Stimulated activated naive CD8-positive, alpha-beta T cell treated with anti-CD3 and anti-CD28 coated beads, Interleukin-15, Interleukin-2, amounts not matched to agents 100 U/mL and 50 U/mL, for 24 hours (primary cell): Measurements from ENCODE around the gene DLG5.

Experiments
- ATAC-seq: fragments of 150-1000 bp; cut with Tn5 transposase; one replicate; pipeline ENCODE4 v1.10.0; 2021
- DNase-seq: peaks from one replicate; pipeline ENCODE4 v3.0.0; 2021

DLG5 gene

GRCh38 chr10:77912576-77912975 lies 14.0 kb downstream of the DLG5 start:
- no peak for DNase-seq
- ATAC-seq: no peak

- ATAC-seq: no peak
- DNase-seq: no peak
Measured at GRCh38 chr10:77911535-77912123, 14.9 kb downstream of the DLG5 start.

DNA sequence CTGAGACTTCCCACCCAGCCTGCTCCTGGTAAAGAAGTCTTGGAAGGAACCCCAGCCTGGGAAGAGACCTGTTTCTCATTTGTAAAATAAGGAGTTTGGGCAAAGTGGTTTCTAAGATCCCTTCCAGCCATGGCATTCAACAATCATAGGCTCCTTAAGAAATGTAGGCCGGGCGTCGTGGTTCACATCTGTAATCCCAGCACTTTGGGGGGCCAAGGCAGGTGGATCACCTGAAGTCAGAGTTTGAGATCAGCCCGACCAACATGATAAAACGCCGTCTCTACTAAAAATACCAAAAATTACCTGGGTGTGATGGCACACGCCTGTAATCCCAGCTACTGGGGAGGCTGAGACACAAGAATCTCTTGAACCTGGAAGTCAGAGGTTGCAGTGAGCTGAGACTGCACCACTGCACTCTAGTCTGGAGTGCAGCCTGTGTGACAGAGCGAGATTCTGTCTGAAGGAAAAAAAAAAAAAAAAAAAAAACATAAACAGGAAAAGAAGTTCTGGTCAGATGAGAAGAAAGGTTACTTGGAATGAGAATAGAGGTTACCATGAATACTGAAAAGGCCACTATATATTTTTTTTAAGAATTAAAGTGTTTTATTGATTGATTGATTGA lies 15.9 kb downstream of the DLG5 start:
- DNase-seq (no peak), ATAC-seq (no peak)

DNA sequence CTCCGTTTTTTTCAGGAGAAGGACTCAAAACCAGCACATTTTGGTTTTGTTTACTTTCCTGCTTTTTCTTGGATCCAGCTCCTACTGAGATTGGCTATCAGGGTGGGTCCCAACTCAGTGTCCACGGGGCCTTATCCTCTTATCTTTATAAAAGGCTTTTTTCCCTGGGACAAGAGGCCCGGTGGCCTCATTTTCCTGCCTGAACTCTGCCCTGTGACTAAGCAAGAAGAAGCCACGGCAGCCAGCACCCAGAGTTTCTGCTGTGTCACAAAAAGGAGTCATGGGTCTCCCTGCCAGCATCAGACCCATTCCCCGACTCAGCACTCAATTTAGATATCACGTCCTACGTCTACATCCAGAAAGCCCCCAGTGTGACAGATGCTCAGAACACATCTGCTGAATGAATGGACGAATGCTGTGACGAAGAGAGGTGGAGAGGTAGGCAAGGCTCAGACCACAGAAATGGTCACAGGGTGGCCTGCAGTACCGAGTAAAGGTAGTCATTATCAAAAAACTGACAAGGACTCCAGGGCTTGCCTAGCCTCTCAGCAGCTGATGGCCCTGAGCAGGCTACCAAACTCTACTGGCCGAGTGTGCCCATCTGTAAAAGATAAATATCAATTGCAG lies 16.7 kb downstream of the DLG5 start:
- no peak for ATAC-seq
- no peak for DNase-seq

DNA sequence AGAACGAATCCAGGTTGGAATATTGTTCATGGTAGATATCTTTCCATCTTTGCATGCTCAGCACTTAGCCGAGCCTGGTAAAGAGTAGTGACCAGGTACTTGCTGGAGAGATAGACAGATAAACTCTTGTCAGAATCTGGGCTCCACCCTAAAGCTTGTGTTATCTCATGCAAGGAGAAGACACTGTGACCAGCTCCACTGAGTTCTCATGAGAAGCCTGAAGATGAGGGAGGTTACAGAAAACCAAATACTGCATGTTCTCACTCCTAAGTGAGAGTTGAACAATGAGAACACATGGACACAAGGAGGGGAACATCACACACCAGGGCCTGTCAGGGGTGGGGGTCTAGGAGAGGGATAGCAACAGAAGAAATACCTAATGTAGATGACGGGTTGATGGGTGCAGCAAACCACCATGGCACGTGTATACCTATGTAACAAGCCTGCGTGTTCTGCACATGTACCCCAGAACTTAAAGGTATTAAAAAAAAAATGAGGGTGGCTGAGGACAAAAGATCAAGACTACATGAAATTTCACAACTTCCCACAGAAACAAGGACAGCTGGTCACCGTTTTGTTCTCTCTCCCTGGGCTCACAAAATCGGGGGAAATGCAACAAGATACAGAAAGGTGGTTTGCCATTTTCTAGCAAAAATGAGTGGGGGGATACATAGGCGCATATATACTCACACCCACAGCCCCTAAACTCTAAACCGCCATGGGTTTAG lies 17.4 kb downstream of the DLG5 start:
- no peak for ATAC-seq
- DNase-seq: no peak

DNA sequence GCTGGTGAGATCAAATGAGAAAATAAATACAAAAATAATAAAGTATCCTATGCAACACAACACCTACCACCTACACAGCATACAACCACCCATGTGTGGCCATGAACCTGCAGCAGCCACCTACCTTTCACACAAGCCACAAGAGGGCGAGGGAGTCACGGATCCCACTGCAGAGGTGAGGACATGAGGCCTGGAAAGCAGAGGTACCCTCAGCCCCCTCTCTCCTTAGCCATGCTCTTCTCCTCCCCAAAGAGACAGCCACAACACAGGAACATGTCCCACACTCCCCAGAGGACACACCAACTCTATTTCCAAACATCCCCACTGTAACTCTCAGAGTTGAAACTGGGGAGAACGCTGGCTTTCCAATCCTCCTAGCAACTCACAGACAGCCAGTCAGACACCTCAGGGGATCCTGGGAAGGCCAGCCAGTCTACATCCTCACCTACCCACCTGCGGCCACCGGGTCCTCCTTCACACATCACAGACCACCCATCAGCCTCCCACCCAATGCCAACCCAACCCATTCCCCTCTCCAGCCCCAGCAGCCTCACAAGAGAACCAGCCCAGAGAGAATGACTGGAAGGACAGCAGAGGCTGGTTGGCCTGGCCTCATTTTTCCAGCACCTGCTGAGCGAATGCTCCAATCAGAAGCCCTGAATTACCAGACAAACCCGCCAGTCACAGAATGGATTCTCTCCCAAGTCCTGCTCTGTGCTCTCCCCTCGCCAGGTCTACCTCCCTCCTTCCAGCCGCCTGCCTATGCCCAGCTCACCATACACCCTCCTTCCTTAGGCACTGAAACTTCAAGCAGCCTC lies 18.4 kb downstream of the DLG5 start:
- DNase-seq (no peak), ATAC-seq (no peak)

DNA sequence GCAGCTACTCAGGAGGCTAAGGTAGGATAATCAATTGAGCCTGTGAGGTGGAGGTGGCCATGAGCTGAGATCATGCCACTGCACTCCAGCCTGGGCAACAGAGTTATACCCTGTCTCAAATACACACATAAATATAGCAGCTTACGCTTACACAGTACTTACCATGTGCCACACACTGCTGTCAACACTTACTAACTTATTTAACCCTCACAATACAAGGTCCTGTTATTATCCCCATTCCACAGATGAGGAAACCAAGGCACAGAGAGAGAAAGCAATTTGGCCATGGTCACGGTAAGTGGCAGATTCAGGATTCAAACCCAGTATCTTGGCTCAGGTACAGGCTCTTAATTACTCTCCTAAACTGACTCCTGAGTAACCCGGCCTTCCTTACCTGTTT lies 19.1 kb downstream of the DLG5 start:
- ATAC-seq (no peak), DNase-seq (no peak)

DNA sequence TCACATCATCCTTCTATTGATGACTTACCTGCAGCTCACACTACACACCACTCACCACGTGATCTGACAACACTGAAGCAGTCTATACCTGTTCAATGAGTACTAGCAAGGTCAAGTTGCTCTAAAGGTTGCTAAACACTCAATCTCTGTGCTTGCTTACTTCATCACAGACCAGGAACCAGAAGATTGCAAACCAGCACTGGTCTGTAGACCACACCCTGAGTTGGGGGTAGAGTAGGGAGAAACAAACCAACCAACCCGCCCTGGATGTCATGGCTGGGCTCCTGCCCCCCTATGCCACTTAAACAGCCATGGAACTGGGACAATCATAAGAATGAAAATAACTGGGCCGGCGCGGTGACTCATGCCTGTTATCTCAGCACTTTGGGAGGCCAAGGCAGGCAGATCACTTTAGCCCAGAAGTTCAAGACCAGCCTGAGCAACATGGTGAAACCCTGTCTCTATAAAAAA lies 19.6 kb downstream of the DLG5 start:
- ATAC-seq: no peak
- no peak for DNase-seq

DNA sequence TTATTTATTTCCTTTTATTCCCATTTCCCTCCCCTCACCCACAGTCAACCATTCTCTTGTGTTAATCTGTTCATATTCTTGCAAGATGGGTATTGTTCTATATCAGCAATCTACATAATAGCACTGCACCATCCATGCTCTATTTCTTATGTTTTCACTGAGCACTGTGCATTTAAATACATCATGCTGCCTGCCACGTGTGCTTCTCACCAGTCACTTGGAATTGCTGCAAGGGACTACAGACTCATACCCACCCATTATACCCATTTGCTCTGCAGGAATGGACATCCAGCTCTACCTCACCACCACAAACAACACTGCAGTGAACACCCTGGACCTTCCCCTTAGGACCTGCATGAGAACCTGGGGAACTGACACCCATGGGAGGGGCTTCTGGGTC lies 20.8 kb downstream of the DLG5 start:
- no peak for DNase-seq
- ATAC-seq: no peak

- ATAC-seq (no peak), DNase-seq (no peak)
Measured at GRCh38 chr10:77905086-77905748, 21.3 kb downstream of the DLG5 start.

- DNase-seq: no peak
- ATAC-seq: no peak
Measured at GRCh38 chr10:77904100-77904840, 22.3 kb downstream of the DLG5 start.

DNA sequence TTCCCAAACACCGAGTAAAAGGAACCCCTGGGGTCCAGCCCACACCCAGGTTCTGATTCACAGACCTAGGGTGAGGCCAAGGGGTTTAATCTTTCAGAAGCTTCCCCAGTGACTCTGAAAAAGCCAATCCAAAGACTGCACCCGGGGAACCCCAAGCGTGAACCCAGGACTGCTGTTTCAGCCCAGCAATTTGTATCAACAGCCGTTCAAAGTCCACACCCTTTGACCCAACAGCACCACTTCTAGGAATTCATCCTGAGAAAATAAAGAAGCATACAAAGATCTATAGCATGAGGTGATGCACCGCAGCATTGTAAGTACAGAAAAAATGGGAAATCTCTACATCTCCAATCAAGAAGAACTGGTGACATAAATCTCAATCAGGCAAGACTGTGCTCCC lies 24.4 kb downstream of the DLG5 start:
- no peak for DNase-seq
- ATAC-seq: no peak

DNA sequence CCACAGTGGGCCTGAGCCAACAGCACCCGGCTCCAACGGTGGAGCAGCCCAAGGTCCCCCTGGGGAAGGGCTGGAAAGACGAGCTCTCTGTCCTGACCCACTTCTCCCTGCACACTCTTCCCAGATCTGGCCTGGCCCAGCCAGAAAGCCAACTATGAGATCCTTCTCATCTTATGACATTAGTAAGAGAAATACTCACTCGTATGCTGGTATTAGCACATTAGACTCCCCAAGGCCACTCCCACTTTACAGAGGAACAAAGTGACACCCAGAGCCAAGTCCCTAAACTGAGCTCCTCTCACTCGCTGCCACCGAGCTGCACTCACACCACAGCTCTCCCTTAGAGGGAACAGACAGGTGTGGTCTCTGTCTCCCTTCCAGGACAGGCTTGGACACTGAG lies 24.8 kb downstream of the DLG5 start:
- DNase-seq: no peak

GRCh38 chr10:77899690-77900089 lies 26.9 kb downstream of the DLG5 start:
- no peak for DNase-seq
- ATAC-seq: no peak

More for the DNA sequence above, 24.8 kb downstream of the DLG5 start:
- ATAC-seq: no peak

- no peak for ATAC-seq
- DNase-seq: no peak
Measured at GRCh38 chr10:77899080-77899477, 27.5 kb downstream of the DLG5 start.

GRCh38 chr10:77898323-77899079 lies 28.1 kb downstream of the DLG5 start:
- ATAC-seq: peak; percentile 20
- DNase-seq: no peak

GRCh38 chr10:77896058-77896457 lies 30.5 kb downstream of the DLG5 start:
- ATAC-seq: no peak
- no peak for DNase-seq

DNA sequence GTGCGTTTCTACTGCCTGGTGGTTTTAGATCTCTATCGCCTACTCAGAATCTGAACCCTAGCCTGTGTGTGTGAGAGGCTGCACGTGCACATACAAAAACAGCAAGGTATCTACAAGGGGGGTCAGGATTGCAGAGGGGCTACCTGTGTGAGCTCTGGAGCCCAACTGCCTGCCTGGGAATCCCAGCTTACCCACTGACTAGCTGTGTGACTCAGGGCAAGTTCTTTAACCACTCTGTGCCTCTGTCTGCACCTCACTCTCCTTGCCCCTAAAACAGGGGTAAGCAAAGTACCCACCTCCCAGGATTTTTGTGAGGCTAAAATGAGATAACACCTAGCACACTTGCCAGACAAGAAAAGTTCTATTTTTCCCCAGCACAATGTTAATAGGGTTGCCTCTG lies 32.5 kb downstream of the DLG5 start:
- no peak for ATAC-seq
- DNase-seq: no peak

DNA sequence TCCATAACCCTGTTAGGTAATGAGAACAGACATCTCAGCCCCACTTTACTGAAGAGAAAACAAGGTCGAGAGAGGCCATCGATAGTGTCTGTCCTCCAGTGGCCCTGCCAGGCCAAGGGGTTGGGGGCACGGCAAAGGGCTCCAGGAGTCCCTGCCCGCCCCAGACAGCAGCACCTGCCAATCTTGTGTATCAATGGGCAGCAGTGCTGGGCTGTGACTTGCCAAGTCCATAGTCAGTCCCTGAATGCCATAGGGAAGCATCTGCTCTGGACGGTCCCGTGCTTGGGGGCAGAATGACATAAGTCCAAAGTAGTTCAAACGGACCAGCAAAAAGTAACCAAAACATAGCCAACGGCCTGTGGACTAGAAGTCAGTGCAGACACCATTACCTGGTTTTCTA lies 33.2 kb downstream of the DLG5 start:
- DNase-seq: no peak
- ATAC-seq: no peak

DNA sequence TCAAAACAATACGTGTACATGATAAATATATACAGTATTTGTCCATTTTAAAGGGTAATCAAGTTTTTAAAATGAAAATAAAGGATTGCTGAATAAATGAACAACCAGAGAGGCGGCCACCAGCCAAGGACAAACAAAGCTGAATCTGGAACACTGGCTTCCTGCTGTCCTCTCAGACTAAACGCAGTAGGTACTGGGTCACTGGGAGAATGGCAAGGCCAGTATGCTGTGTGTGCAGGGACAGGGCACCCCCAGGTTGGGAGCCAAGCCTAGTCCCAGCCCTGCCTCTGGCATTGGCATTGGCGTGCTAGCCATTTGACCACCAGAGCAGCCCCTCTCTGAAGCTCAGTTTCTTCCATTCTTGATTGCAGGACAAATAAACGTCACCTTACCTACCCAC lies 33.8 kb downstream of the DLG5 start:
- DNase-seq: no peak
- no peak for ATAC-seq
